Uterus (tissue), 4 donors: ENCODE results near the gene WNT5B. TPM values are rescaled to one million over a fixed set of nuclear protein-coding genes. Genes with fewer than 3 reads are reported as not detected.

ENCODE experiments used
- DNase-seq, 2 donors: peaks; one replicate each; pipeline ENCODE4 v3.0.0-alpha.2; 2019 to 2020
- H3K27ac ChIP-seq, 2 donors: fragments of 200-600 bp; sonication (generic); 1 replicate in 1 of 2; 2 replicates in 1 of 2; pipeline ENCODE4 v1.5.1; 2016 to 2018
- H3K27me3 ChIP-seq, 2 donors: fragments of 200-600 bp; sonication (generic); one replicate each; pipeline ENCODE4 v1.5.1; 2018 to 2019; ENCODE audit warnings: control low read depth in 1 of 2
- H3K36me3 ChIP-seq, 2 donors: fragments of 200-600 bp; sonication (generic); one replicate each; pipeline ENCODE4 v1.5.1; 2019; ENCODE audit warnings: control low read depth in 1 of 2
- H3K4me1 ChIP-seq, 2 donors: fragments of 200-600 bp; sonication (generic); one replicate each; pipeline ENCODE4 v1.5.1; 2018 to 2019; ENCODE audit warnings: control low read depth in 1 of 2
- H3K4me3 ChIP-seq, 2 donors: fragments of 200-600 bp; sonication (generic); 1 replicate in 1 of 2; 2 replicates in 1 of 2; pipeline ENCODE4 v1.5.1; 2018 to 2019; ENCODE audit warnings: mild to moderate bottlenecking in 1 of 2
- H3K9me3 ChIP-seq, 2 donors: fragments of 200-600 bp; sonication (generic); one replicate each; pipeline ENCODE4 v1.5.1; 2019; ENCODE audit warnings: control low read depth in 1 of 2
- POLR2A ChIP-seq, 2 donors: fragments of 450-650 bp; IDR thresholded peaks; one replicate each; pipeline ENCODE4 v1.6.1; 2016; ENCODE audit warnings: antibody characterized with exemption in 2 of 2, mild to moderate bottlenecking in 1 of 2, moderate library complexity in 1 of 2
- intact Hi-C: fragments of 100-400 bp; cut with DNase I; formaldehyde crosslinking; loops from one replicate; pipeline ENCODE4 v1.15.1; 2023; ENCODE audit warnings: low total_unique reads
- total RNA-seq, 4 donors: library from RNA; depleted of rRNA in 3 of 4; stranded (reverse); fragments of >200 nt in 3 of 4; gene quantifications; one replicate each; pipeline versions ENCODE4 v1.1.0 to v1.2.4, GENCODE V29; 2014 to 2023
- TF ChIP-seq, protein P1 (sequence below), 4 experiments: fragments of 200-600 bp in 2 of 4; fragments of 450-650 bp in 2 of 4; sonication (generic) in 2 of 4; IDR thresholded peaks; one replicate each; pipeline ENCODE4 v1.5.1; 2016 to 2019; ENCODE audit warnings: antibody characterized with exemption in 4 of 4, mild to moderate bottlenecking in 2 of 4, moderate library complexity in 1 of 4
- donor health status: DM: yes; HTN: yes; CAD: no.

Gene WNT5B
- total RNA-seq, 4 donors from 2014 or later: 5.9 to 20.9 (median 7.2) TPM; not detected in 1

DNA sequence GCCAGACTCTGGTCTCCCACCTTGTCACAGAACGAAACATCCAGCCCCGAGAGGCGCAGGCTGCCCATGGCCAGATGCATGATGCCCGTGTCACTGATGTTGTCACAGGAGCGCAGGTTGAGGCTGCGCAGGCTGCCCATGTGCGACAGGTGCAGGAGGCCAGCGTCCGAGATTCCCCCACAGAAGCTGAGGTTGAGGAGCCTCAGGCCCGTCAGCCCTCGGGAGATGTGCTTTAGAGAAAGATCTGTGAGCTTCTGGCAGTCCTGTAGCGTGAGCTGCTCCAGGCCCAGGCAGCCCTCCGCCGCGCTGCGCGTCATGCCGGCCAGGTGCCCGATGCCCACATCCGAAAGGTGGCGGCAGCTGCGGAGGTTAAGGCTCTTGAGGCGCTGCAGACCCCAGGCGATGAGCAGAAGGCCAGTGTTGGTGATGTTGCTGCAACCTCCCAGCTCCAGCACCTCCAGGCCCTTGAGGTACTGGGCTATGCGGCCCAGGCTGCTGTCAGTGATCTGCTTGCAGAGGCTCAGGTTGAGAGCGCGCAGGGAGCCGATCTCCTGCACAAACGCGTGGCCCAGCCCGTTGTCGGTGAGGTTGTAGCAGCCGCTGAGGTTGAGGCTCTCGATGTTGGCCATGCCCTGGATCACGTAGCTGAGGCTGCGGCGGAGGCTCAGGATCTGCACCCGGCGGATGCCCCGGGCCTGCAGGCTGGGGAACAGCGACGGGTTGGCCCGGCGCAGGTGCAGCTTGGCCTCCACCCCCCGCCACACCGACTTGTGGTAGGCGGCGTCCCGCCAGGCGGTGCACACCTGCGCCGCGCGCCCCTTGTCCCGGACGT lies 35.6 kb upstream of the WNT5B start:
- H3K4me3 ChIP-seq: peak overlapping the region; percentile 67 to 91
- H3K9me3 ChIP-seq: no peaks in the 10 kb centered on the region
- peaks cover 6 to 8% of the 10 kb centered on the region in 2 donors for H3K4me1 ChIP-seq
- intact Hi-C loops: no loop called here
- DNase-seq: peak; percentile 29 to 44
- H3K36me3 ChIP-seq: no peaks in the 10 kb centered on the region
- no peaks in the 10 kb centered on the region for H3K27me3 ChIP-seq
- H3K27ac ChIP-seq: peak overlapping the region; percentile 86 to 99
- TF ChIP-seq, protein P1, sequence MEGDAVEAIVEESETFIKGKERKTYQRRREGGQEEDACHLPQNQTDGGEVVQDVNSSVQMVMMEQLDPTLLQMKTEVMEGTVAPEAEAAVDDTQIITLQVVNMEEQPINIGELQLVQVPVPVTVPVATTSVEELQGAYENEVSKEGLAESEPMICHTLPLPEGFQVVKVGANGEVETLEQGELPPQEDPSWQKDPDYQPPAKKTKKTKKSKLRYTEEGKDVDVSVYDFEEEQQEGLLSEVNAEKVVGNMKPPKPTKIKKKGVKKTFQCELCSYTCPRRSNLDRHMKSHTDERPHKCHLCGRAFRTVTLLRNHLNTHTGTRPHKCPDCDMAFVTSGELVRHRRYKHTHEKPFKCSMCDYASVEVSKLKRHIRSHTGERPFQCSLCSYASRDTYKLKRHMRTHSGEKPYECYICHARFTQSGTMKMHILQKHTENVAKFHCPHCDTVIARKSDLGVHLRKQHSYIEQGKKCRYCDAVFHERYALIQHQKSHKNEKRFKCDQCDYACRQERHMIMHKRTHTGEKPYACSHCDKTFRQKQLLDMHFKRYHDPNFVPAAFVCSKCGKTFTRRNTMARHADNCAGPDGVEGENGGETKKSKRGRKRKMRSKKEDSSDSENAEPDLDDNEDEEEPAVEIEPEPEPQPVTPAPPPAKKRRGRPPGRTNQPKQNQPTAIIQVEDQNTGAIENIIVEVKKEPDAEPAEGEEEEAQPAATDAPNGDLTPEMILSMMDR (IDR thresholded peaks at IDR 0.05): no peak
- no peak for TF ChIP-seq POLR2A (IDR thresholded peaks at IDR 0.05)

DNA sequence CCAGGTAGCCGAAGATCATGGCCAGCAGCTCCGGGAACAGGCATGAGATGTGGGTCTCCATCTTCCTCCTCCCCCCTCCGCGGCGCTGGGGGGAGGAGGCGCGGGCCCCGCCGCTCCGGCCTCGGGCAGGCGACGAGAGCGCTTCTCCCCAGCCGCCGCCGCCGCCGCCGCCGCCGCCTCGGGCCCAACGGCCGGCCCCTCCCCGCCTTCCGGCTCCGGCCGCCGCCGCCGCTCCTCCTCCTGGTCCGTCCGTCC lies 35.1 kb upstream of the WNT5B start:
- intact Hi-C loops: no loop called here
- Histone ChIP-seq H3K9me3 (no peaks in the 10 kb centered on the region), H3K27me3 (no peaks in the 10 kb centered on the region), H3K36me3 (no peaks in the 10 kb centered on the region), H3K4me3 (peak overlapping the region; percentile 67 to 91), H3K27ac (peak overlapping the region; percentile 86 to 99), H3K4me1 (peaks cover 6 to 8% of the 10 kb centered on the region in 2 donors)
- TF ChIP-seq, protein P1 (IDR thresholded peaks at IDR 0.05): no peak
- peak; percentile 34 to 38 for TF ChIP-seq POLR2A (IDR thresholded peaks at IDR 0.05)
- no peak for DNase-seq

DNA sequence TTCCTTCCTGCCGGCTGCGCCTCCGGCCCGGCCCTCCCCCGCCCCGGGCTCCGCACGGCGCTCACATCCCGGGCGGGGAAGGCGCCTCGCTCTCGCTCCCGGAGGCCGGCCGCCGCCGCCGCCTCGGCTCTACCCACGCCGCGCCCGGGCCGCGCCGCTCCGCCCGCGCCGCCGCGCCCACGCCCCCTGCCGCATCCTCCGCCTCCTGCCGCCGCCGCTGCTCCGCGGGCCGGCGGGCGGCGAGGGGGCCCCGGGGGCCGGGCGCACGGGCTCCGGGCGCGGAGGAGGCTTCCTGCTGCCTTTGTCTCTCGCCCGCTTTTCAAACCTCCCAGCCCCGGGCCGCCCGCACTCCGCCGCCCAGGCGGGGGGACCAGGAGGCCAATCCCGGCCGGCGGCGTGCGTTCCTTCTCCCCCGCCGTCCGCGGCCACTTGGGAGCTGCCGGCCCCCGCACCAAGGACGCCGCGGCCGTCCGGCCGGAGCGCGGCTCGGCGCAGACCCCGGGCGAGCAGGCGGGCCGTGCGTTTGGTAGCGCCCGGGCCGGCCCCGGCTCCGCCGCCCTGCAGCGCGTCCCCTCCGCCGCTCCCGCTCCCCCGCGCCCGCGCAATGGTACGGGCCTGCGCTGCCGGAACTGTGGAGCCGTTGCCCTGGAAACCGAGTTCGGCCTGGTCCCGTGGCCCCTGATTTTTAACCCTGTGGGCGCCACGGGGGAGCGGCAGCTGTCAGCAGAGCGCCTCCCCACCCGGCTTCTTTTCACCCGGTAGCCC lies 34.6 kb upstream of the WNT5B start, which contains the start of gene FBXL14:
Gene FBXL14 (minus strand): TSS at position 321 of the 765 bp plus-strand sequence. CDS start 515 bp downstream, outside the sequence.
- Histone ChIP-seq H3K27ac (peak within 1 kb of the TSS; percentile 86 to 99), H3K4me3 (peak within 1 kb of the TSS; percentile 67 to 91), H3K9me3 (no peaks in the 10 kb centered on the region), H3K36me3 (no peaks in the 10 kb centered on the region), H3K27me3 (no peaks in the 10 kb centered on the region), H3K4me1 (peaks cover 6 to 8% of the 10 kb centered on the region in 2 donors)
- TF ChIP-seq, protein P1 (IDR thresholded peaks at IDR 0.05): peak in 1 of 4 experiments; percentile 20
- TF ChIP-seq POLR2A (IDR thresholded peaks at IDR 0.05): peak; percentile 61 to 65
- DNase-seq: peak; percentile 89 to 90
- intact Hi-C loops: no loop called here

DNA sequence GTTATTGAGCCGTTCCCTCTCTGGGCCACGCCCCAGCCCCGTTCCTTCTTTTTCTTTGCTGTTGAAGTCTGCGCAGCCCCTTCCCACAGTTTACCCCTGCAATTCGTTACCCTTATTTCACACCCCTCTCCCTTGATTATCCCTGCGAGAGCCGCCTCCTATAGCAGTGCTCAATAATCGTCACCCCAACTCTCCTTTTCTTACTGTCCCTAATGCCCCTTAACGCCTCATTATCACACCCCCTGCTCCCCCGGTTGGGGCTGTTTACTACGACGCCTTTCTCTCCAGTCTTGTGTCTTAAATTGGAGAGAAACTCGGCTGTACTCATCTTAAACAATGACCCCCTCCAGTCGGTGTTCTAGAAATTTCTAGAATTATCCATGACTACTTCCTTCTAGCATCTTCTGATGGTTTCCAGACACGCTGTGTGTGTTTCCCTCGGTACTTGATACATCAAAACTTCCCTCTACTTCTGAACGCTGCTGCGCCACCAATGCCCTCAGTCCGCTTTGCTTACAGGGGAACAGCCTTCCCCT lies 33.9 kb upstream of the WNT5B start:
- H3K36me3 ChIP-seq: no peaks in the 10 kb centered on the region
- intact Hi-C loops: no loop called here
- TF ChIP-seq POLR2A (IDR thresholded peaks at IDR 0.05): no peak
- TF ChIP-seq, protein P1 (IDR thresholded peaks at IDR 0.05): no peak
- H3K9me3 ChIP-seq: no peaks in the 10 kb centered on the region
- peak overlapping the region; percentile 86 to 99 for H3K27ac ChIP-seq
- peaks cover 6 to 8% of the 10 kb centered on the region in 2 donors for H3K4me1 ChIP-seq
- no peaks in the 10 kb centered on the region for H3K27me3 ChIP-seq
- DNase-seq: peak in 1 of 2 donors; percentile 42
- peak overlapping the region; percentile 67 to 91 for H3K4me3 ChIP-seq
